ENCODE measurements around the gene FDCSP.
"Not testable (repeated sequence)": the region's sequence is repeated elsewhere in the genome, so short reads cannot be mapped to it uniquely, and the experiment has no call there.

GRCh38 chr4:70212752-70213151 is 13.2 kb upstream of the FDCSP start:
- not testable (repeated sequence) for TF ChIP-seq EZH2 (IDR thresholded peaks at IDR 0.05; ENCODE audit: borderline replicate concordance, low read depth, low read length, severe bottlenecking); CTCF (IDR thresholded peaks at IDR 0.05; ENCODE audit: extremely low read depth in 1 of 2, insufficient read depth in 1 of 2, low read depth in 1 of 2, low read length in 2 of 2); POLR2A (IDR thresholded peaks at IDR 0.05; ENCODE audit: low read depth, low read length); POLR2AphosphoS5 (IDR thresholded peaks at IDR 0.05; ENCODE audit: insufficient read depth, low read depth, low read length); GATA2 (IDR thresholded peaks at IDR 0.05; ENCODE audit: insufficient read depth, insufficient read length, low read depth, low read length); MAX (IDR thresholded peaks at IDR 0.05; ENCODE audit: insufficient read depth, insufficient read length); JUN (IDR thresholded peaks at IDR 0.05; ENCODE audit: borderline replicate concordance, insufficient read depth, insufficient read length, low read depth); MYC (IDR thresholded peaks at IDR 0.05; ENCODE audit: low read depth, low read length); FOS (IDR thresholded peaks at IDR 0.05; ENCODE audit: borderline replicate concordance, insufficient read depth, low read length)
